Thyroid gland (tissue), 4 donors: ENCODE measurements around the gene SLC25A33.

Source experiments
- CTCF ChIP-seq, 6 experiments: fragments of 200-600 bp in 3 of 6; fragments of 450-650 bp in 3 of 6; sonication (generic) in 3 of 6; IDR thresholded peaks; one replicate each; pipeline ENCODE4 v1.5.1; 2016 to 2019; ENCODE audit warnings: antibody characterized with exemption in 6 of 6, mild to moderate bottlenecking in 2 of 6, inconsistent platforms in 1 of 6, moderate library complexity in 1 of 6
- POLR2A ChIP-seq, 2 donors: fragments of 450-650 bp; IDR thresholded peaks; one replicate each; pipeline ENCODE4 v1.6.1; 2017; ENCODE audit warnings: antibody characterized with exemption in 2 of 2, mild to moderate bottlenecking in 2 of 2, moderate library complexity in 1 of 2

GRCh38 chr1:9594471-9595155, 55.3 kb downstream of the SLC25A33 start:
- no peak for TF ChIP-seq CTCF (IDR thresholded peaks at IDR 0.05)
- TF ChIP-seq POLR2A (IDR thresholded peaks at IDR 0.05), result no peak
